HUES64 (cell line): ENCODE data around the gene LANCL2.

Experiments used
- H3K27ac ChIP-seq: 2 replicates; pipeline ENCODE4 v1.7.0; 2013; ENCODE audit warnings: low read depth, low read length, inconsistent platforms
- H3K27me3 ChIP-seq: 2 replicates; pipeline ENCODE4 v1.6.1; 2013; ENCODE audit warnings: mild to moderate bottlenecking, low read length; ENCODE audit not compliant: insufficient read depth
- H3K36me3 ChIP-seq: 2 replicates; pipeline ENCODE4 v1.6.1; 2013; ENCODE audit warnings: mild to moderate bottlenecking, low read length; ENCODE audit not compliant: insufficient read depth
- H3K4me1 ChIP-seq: 2 replicates; pipeline ENCODE4 v1.6.1; 2013; ENCODE audit warnings: mild to moderate bottlenecking, low read length, moderate library complexity; ENCODE audit not compliant: insufficient read depth
- H3K4me3 ChIP-seq: 2 replicates; pipeline ENCODE4 v1.5.1; 2013; ENCODE audit warnings: mild to moderate bottlenecking, low read length, moderate library complexity
- H3K9ac ChIP-seq: 2 replicates; pipeline ENCODE4 v1.6.1; 2013; ENCODE audit warnings: mild to moderate bottlenecking, low read depth, low read length
- H3K9me3 ChIP-seq: 2 replicates; pipeline ENCODE4 v1.6.1; 2013; ENCODE audit warnings: low read depth, low read length; ENCODE audit not compliant: insufficient read depth
- WGBS: fragments of 150-250, 120-280 bp; methylation state at CpG from one replicate; pipeline ENCODE4 v1.1.7; 2013; ENCODE audit warnings: missing lambda C conversion rate; 5-methylcytosine and 5-hydroxymethylcytosine counted together

Gene LANCL2

DNA sequence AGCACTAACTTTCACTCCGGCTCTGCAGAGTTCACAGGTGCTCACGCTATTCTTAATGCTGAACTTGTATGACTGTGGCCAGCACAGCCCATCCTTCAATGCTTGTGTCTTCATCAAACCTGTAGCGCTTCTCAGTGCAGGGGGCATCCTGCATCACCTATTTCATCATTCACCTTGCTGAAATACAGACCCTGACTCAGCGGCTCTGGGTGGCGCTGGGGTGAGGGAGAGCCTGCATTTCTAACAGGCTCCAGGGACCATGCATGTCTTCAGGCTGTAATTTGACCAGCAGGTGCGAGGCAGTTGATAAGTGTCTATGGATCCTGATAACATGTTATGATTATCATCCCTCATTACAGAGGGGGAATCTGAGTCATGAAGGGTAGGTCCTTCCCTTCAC, 117.9 kb downstream of the LANCL2 start:
- Histone ChIP-seq H3K4me1 (peaks cover 9% of the 10 kb centered on the region; the same call in 1 of the 2 replicates), H3K27ac (no peak overlapping the region), H3K36me3 (peaks cover 12% of the 10 kb centered on the region), H3K9ac (no peak overlapping the region), H3K4me3 (no peak overlapping the region), H3K9me3 (no peaks in the 10 kb centered on the region), H3K27me3 (no peaks in the 10 kb centered on the region)
- WGBS = 93% methylated on average over 5 of the region's 6 CpGs
